Muscle layer of duodenum (tissue), 2 donors: Measurements from ENCODE around the gene CDK5R2.

ENCODE experiments used
- H3K27ac ChIP-seq: one replicate; pipeline ENCODE4 v1.7.0; 2013; ENCODE audit warnings: mild to moderate bottlenecking, low read length
- H3K27me3 ChIP-seq: one replicate; pipeline ENCODE4 v1.7.0; 2013; ENCODE audit warnings: low read depth, mild to moderate bottlenecking, control low read depth, low read length
- H3K36me3 ChIP-seq, 2 donors: one replicate each; pipeline ENCODE4 v1.7.0; 2013; ENCODE audit warnings: low read length in 2 of 2, control low read depth in 1 of 2, mild to moderate bottlenecking in 1 of 2; ENCODE audit not compliant: insufficient read depth in 2 of 2, control insufficient read depth in 1 of 2
- H3K4me1 ChIP-seq, 2 donors: one replicate each; pipeline ENCODE4 v1.7.0; 2013; ENCODE audit warnings: low read length in 2 of 2, mild to moderate bottlenecking in 2 of 2, control low read depth in 1 of 2, moderate library complexity in 1 of 2; ENCODE audit not compliant: insufficient read depth in 2 of 2, control insufficient read depth in 1 of 2
- H3K4me3 ChIP-seq, 2 donors: one replicate each; pipeline ENCODE4 v1.7.0; 2013; ENCODE audit warnings: low read length in 2 of 2, low read depth in 1 of 2, mild to moderate bottlenecking in 1 of 2
- H3K9me3 ChIP-seq, 2 donors: one replicate each; pipeline ENCODE4 v1.7.0; 2013; ENCODE audit warnings: low read length in 2 of 2, control low read depth in 1 of 2, mild to moderate bottlenecking in 1 of 2; ENCODE audit not compliant: control insufficient read depth in 1 of 2
- donor health status: healthy.

CDK5R2 gene

GRCh38 chr2:218963601-218964000, 4.1 kb downstream of the CDK5R2 start:
- Histone ChIP-seq H3K4me3 (no peak overlapping the region), H3K4me1 (peaks cover 0 to 34% of the 10 kb centered on the region in 2 donors), H3K27ac (no peak overlapping the region), H3K36me3 (no peaks in the 10 kb centered on the region), H3K27me3 (peaks cover 49% of the 10 kb centered on the region), H3K9me3 (peaks cover 0 to 3% of the 10 kb centered on the region in 2 donors)

- H3K4me1 ChIP-seq, result peaks cover 0 to 31% of the 10 kb centered on the region in 2 donors
- H3K27ac ChIP-seq, result no peak overlapping the region
- H3K4me3 ChIP-seq, result no peak overlapping the region
- peaks cover 43% of the 10 kb centered on the region for H3K27me3 ChIP-seq
- no peaks in the 10 kb centered on the region for H3K36me3 ChIP-seq
- peaks cover 0 to 3% of the 10 kb centered on the region in 2 donors for H3K9me3 ChIP-seq
These were observed 4.7 kb downstream of the CDK5R2 start for GRCh38 chr2:218964041-218964771.

GRCh38 chr2:218970894-218971293, 11.4 kb downstream of the CDK5R2 start:
- Histone ChIP-seq H3K36me3 (no peaks in the 10 kb centered on the region), H3K4me1 (no peaks in the 10 kb centered on the region), H3K9me3 (no peaks in the 10 kb centered on the region), H3K27ac (no peak overlapping the region), H3K27me3 (peaks cover 8% of the 10 kb centered on the region), H3K4me3 (no peak overlapping the region)

GRCh38 chr2:218975060-218975777, 15.8 kb downstream of the CDK5R2 start:
- Histone ChIP-seq H3K36me3 (no peaks in the 10 kb centered on the region), H3K27me3 (peaks cover 13% of the 10 kb centered on the region), H3K4me1 (peaks cover 0 to 7% of the 10 kb centered on the region in 2 donors), H3K9me3 (no peaks in the 10 kb centered on the region), H3K4me3 (no peak overlapping the region), H3K27ac (no peak overlapping the region)

- Histone ChIP-seq H3K9me3 (no peaks in the 10 kb centered on the region), H3K4me1 (peaks cover 0 to 44% of the 10 kb centered on the region in 2 donors), H3K27ac (no peak overlapping the region), H3K4me3 (peak overlapping the region; percentile 26 to 54), H3K36me3 (no peaks in the 10 kb centered on the region), H3K27me3 (peaks cover 46% of the 10 kb centered on the region)
These were observed 20.6 kb downstream of the CDK5R2 start for GRCh38 chr2:218979846-218980734.

GRCh38 chr2:218980735-218981389, 21.4 kb downstream of the CDK5R2 start:
- Histone ChIP-seq H3K9me3 (no peaks in the 10 kb centered on the region), H3K27me3 (peaks cover 46% of the 10 kb centered on the region), H3K4me1 (peaks cover 0 to 51% of the 10 kb centered on the region in 2 donors), H3K36me3 (no peaks in the 10 kb centered on the region), H3K4me3 (peak overlapping the region in 1 of 2 donors; percentile 32), H3K27ac (no peak overlapping the region)

- Histone ChIP-seq H3K27ac (no peak overlapping the region), H3K36me3 (no peaks in the 10 kb centered on the region), H3K9me3 (no peaks in the 10 kb centered on the region), H3K4me3 (peak overlapping the region in 1 of 2 donors; percentile 32), H3K4me1 (peaks cover 0 to 52% of the 10 kb centered on the region in 2 donors), H3K27me3 (peaks cover 51% of the 10 kb centered on the region)
These were observed 22.0 kb downstream of the CDK5R2 start for GRCh38 chr2:218981390-218981880.

GRCh38 chr2:218981881-218982585, 22.6 kb downstream of the CDK5R2 start:
- H3K4me1 ChIP-seq, result peaks cover 0 to 52% of the 10 kb centered on the region in 2 donors
- no peaks in the 10 kb centered on the region for H3K9me3 ChIP-seq
- H3K4me3 ChIP-seq, result peak overlapping the region in 1 of 2 donors; percentile 61
- H3K27ac ChIP-seq, result no peak overlapping the region
- no peaks in the 10 kb centered on the region for H3K36me3 ChIP-seq
- H3K27me3 ChIP-seq, result peaks cover 57% of the 10 kb centered on the region

DNA sequence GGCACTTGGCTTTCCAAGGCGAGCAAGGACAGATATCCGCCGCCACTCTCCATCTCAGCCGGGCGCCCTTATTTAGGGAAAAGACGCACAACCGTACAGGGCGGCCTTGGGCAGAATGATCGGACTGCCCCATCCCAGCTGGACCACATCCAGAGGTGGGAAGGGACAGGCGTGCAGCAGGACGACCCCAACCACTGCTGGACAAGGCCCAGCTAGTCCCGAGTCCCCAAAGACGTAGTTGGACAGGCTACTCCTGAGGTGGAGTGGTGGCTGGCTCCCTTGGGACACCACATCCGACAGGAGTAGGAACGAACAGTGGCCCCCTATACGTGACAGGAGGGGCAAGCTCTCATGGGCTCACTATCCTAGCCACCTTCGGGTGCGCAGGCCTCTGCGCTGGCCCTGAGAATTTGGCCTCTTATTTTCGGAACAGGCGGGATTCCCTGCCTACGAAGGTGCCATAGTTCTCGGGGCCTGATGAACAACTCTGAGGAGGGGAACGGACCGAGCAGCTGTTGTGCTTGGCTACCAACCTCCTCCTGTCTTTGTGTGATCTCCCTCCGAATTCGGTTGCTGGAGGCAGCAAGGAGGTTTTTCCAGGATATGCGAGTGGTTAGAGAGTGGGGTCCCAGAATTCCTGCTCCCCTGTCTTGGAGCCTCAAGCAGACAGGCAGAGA, 23.3 kb downstream of the CDK5R2 start:
- peaks cover 0 to 52% of the 10 kb centered on the region in 2 donors for H3K4me1 ChIP-seq
- peak overlapping the region in 1 of 2 donors; percentile 61 for H3K4me3 ChIP-seq
- H3K27ac ChIP-seq, result no peak overlapping the region
- peaks cover 63% of the 10 kb centered on the region for H3K27me3 ChIP-seq
- no peaks in the 10 kb centered on the region for H3K9me3 ChIP-seq
- no peaks in the 10 kb centered on the region for H3K36me3 ChIP-seq
